NCI-H1436 treated with DMSO at 0.1 percent for 48 hours (cell line): ENCODE data around the gene SPEG.

Experiments used
- DNase-seq: peaks from one replicate; lab custom pipeline; 2025; lab: John Stamatoyannopoulos, UW

The SPEG gene

GRCh38 chr2:219478916-219479315 lies 44.3 kb downstream of the SPEG start:
- no peak for DNase-seq

- no peak for DNase-seq
Observed at GRCh38 chr2:219480004-219480403, 45.4 kb downstream of the SPEG start.

GRCh38 chr2:219482674-219483405 lies 48.2 kb downstream of the SPEG start:
- DNase-seq = no peak

GRCh38 chr2:219483451-219484342 lies 49.1 kb downstream of the SPEG start:
- DNase-seq = no peak

GRCh38 chr2:219484343-219485200 lies 49.9 kb downstream of the SPEG start:
- no peak for DNase-seq

GRCh38 chr2:219485201-219485580 lies 50.5 kb downstream of the SPEG start:
- DNase-seq = no peak

GRCh38 chr2:219486380-219486959 lies 51.8 kb downstream of the SPEG start:
- DNase-seq = no peak

GRCh38 chr2:219488149-219488843 lies 53.7 kb downstream of the SPEG start:
- no peak for DNase-seq

GRCh38 chr2:219488844-219489194 lies 54.2 kb downstream of the SPEG start:
- DNase-seq = no peak

GRCh38 chr2:219489315-219489714 lies 54.7 kb downstream of the SPEG start:
- DNase-seq = no peak

- DNase-seq = no peak
Observed at GRCh38 chr2:219490186-219490585, 55.5 kb downstream of the SPEG start.

- no peak for DNase-seq
Observed at GRCh38 chr2:219490600-219491130, 56.0 kb downstream of the SPEG start.

- DNase-seq = no peak
Observed at GRCh38 chr2:219491278-219491963, 56.8 kb downstream of the SPEG start.

- no peak for DNase-seq
Observed at GRCh38 chr2:219492575-219492974, 57.9 kb downstream of the SPEG start.

GRCh38 chr2:219493086-219493485 lies 58.4 kb downstream of the SPEG start:
- no peak for DNase-seq

- no peak for DNase-seq
Observed at GRCh38 chr2:219494952-219495530, 60.4 kb downstream of the SPEG start.

- no peak for DNase-seq
Observed at GRCh38 chr2:219495531-219496122, 61.0 kb downstream of the SPEG start.

GRCh38 chr2:219496247-219496824 lies 61.7 kb downstream of the SPEG start:
- DNase-seq = peak; percentile 11

- no peak for DNase-seq
Observed at GRCh38 chr2:219496825-219497494, 62.3 kb downstream of the SPEG start.
